Measurements from ENCODE around the gene EIF3K. TPM values are rescaled to one million over a fixed set of nuclear protein-coding genes. Genes with fewer than 3 reads are reported as not detected.

EIF3K gene
- polyA plus RNA-seq, 2 of the 4 experiments (the other 2 are of a cell fraction): 419 to 937 TPM

DNA sequence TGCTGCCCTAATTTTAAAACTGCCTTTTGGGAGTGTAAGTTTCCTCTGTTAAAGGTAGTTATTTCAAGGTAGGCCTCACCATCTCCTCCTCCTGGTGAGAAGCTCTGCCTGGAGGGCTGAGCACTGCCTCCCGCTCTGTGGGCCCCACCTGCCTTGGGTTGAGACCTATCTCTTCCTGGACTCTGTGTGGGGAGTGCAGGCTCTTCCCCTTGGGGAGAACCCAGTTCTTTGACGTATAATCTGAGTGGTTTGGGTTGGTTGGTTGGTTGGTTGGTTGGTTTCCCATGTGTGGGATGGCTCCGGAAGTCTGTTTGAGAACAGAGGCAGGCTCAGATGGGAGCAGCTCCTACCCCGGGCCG lies 67.5 kb downstream of the EIF3K start:
- Histone ChIP-seq H3K4me2 (peak overlapping the region; percentile 78), H3K4me3 (0 out of 3 replicates have a peak overlapping the region, but pooled peaks have one; percentile 2), H3K4me1 (peaks cover 90% of the 10 kb centered on the region), H3K27ac (peak overlapping the region; percentile 93 to 94), H3K9me3 (peaks cover 7% of the 10 kb centered on the region; the same call in 2 of the 3 replicates)
- no peak for ATAC-seq
- ChIA-PET CTCF (interaction anchor here (0.6 to 33.1 kb wide), 25 partner anchors 8 to 412 kb away, joined by 3 to 764 read pairs (median 5); partner anchors contain the start of gene ACTN4), POLR2A (interaction anchor here (0.6 to 1.2 kb wide), 4 partner anchors 38 to 228 kb away, joined by 3 to 8 read pairs (median 6); partner anchors contain the start of gene ACTN4)
- 89% methylated on average over 5 of the region's 5 CpGs for WGBS (ENCODE audit: missing lambda C conversion rate)
- no peak for FAIRE-seq
- DNase-seq (ENCODE audit: low read depth in 1 of 2, low spot score in 1 of 2): no peak
- TF ChIP-seq, protein P1, sequence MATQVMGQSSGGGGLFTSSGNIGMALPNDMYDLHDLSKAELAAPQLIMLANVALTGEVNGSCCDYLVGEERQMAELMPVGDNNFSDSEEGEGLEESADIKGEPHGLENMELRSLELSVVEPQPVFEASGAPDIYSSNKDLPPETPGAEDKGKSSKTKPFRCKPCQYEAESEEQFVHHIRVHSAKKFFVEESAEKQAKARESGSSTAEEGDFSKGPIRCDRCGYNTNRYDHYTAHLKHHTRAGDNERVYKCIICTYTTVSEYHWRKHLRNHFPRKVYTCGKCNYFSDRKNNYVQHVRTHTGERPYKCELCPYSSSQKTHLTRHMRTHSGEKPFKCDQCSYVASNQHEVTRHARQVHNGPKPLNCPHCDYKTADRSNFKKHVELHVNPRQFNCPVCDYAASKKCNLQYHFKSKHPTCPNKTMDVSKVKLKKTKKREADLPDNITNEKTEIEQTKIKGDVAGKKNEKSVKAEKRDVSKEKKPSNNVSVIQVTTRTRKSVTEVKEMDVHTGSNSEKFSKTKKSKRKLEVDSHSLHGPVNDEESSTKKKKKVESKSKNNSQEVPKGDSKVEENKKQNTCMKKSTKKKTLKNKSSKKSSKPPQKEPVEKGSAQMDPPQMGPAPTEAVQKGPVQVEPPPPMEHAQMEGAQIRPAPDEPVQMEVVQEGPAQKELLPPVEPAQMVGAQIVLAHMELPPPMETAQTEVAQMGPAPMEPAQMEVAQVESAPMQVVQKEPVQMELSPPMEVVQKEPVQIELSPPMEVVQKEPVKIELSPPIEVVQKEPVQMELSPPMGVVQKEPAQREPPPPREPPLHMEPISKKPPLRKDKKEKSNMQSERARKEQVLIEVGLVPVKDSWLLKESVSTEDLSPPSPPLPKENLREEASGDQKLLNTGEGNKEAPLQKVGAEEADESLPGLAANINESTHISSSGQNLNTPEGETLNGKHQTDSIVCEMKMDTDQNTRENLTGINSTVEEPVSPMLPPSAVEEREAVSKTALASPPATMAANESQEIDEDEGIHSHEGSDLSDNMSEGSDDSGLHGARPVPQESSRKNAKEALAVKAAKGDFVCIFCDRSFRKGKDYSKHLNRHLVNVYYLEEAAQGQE (IDR thresholded peaks at IDR 0.05): no peak
- no peak for TF ChIP-seq HEYL (CRISPR knock-in tag; IDR thresholded peaks at IDR 0.05)
- no peak for TF ChIP-seq JUNB (IDR thresholded peaks at IDR 0.05)
- no peak for TF ChIP-seq CBX8 (IDR thresholded peaks at IDR 0.05)
- TF ChIP-seq ZNF302 (CRISPR knock-in tag; IDR thresholded peaks at IDR 0.05): peak; percentile 55; the same call in 1 of the 2 replicates
- TF ChIP-seq, protein P2, sequence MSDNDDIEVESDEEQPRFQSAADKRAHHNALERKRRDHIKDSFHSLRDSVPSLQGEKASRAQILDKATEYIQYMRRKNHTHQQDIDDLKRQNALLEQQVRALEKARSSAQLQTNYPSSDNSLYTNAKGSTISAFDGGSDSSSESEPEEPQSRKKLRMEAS (IDR thresholded peaks at IDR 0.05): no peak
- TF ChIP-seq, protein P3, sequence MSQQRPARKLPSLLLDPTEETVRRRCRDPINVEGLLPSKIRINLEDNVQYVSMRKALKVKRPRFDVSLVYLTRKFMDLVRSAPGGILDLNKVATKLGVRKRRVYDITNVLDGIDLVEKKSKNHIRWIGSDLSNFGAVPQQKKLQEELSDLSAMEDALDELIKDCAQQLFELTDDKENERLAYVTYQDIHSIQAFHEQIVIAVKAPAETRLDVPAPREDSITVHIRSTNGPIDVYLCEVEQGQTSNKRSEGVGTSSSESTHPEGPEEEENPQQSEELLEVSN (IDR thresholded peaks at IDR 0.05; ENCODE audit: borderline replicate concordance, low read depth): no peak
- TF ChIP-seq RAD21 (conservative IDR thresholded peaks at IDR 0.05 in 1 of 2, IDR thresholded peaks at IDR 0.05 in 1 of 2): no peak; a peak in 1 of 5 replicates
- TF ChIP-seq CHD4 (IDR thresholded peaks at IDR 0.05; ENCODE audit: borderline replicate concordance): no peak
- no peak for TF ChIP-seq TFCP2L1 (CRISPR knock-in tag; IDR thresholded peaks at IDR 0.05)
- TF ChIP-seq PHF8 (IDR thresholded peaks at IDR 0.05; ENCODE audit: borderline replicate concordance, low read depth): no peak
- TF ChIP-seq, protein P4, sequence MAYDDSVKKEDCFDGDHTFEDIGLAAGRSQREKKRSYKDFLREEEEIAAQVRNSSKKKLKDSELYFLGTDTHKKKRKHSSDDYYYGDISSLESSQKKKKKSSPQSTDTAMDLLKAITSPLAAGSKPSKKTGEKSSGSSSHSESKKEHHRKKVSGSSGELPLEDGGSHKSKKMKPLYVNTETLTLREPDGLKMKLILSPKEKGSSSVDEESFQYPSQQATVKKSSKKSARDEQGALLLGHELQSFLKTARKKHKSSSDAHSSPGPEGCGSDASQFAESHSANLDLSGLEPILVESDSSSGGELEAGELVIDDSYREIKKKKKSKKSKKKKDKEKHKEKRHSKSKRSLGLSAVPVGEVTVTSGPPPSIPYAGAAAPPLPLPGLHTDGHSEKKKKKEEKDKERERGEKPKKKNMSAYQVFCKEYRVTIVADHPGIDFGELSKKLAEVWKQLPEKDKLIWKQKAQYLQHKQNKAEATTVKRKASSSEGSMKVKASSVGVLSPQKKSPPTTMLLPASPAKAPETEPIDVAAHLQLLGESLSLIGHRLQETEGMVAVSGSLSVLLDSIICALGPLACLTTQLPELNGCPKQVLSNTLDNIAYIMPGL (CRISPR knock-in tag; IDR thresholded peaks at IDR 0.05; ENCODE audit: borderline replicate concordance): 0 out of 2 replicates have a peak, but pooled peaks have one; percentile 46
- TF ChIP-seq, protein P5, sequence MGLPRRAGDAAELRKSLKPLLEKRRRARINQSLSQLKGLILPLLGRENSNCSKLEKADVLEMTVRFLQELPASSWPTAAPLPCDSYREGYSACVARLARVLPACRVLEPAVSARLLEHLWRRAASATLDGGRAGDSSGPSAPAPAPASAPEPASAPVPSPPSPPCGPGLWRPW (IDR thresholded peaks at IDR 0.05): no peak
- TF ChIP-seq, protein P6, sequence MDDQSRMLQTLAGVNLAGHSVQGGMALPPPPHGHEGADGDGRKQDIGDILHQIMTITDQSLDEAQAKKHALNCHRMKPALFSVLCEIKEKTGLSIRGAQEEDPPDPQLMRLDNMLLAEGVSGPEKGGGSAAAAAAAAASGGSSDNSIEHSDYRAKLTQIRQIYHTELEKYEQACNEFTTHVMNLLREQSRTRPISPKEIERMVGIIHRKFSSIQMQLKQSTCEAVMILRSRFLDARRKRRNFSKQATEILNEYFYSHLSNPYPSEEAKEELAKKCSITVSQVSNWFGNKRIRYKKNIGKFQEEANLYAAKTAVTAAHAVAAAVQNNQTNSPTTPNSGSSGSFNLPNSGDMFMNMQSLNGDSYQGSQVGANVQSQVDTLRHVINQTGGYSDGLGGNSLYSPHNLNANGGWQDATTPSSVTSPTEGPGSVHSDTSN (IDR thresholded peaks at IDR 0.05): no peak
- TF ChIP-seq FOXS1 (CRISPR knock-in tag; IDR thresholded peaks at IDR 0.05): peak; percentile 66; the same call in 1 of the 2 replicates
- TF ChIP-seq CBX2 (IDR thresholded peaks at IDR 0.05; ENCODE audit: borderline replicate concordance, low read depth): no peak
- TF ChIP-seq POLR2A (IDR thresholded peaks at IDR 0.05; ENCODE audit: low read length): no peak
- TF ChIP-seq RCOR1 (IDR thresholded peaks at IDR 0.05; ENCODE audit: low read depth, low read length): no peak
- peak; percentile 77; the same call in 1 of the 2 replicates for TF ChIP-seq TP53 (CRISPR knock-in tag; IDR thresholded peaks at IDR 0.05)
- TF ChIP-seq RNF2 (IDR thresholded peaks at IDR 0.05; ENCODE audit: borderline replicate concordance, low read depth): no peak
- no peak for TF ChIP-seq POLR2AphosphoS2 (conservative IDR thresholded peaks at IDR 0.05; ENCODE audit: low read length)
- TF ChIP-seq JUN (IDR thresholded peaks at IDR 0.05): no peak
- no peak for TF ChIP-seq ZSCAN20 (CRISPR knock-in tag; IDR thresholded peaks at IDR 0.05)
- no peak; the same call in 1 of the 2 replicates for TF ChIP-seq EHF (CRISPR knock-in tag; IDR thresholded peaks at IDR 0.05)
- TF ChIP-seq HDAC2 (IDR thresholded peaks at IDR 0.05): no peak
- no peak for TF ChIP-seq RFX5 (IDR thresholded peaks at IDR 0.05)
- TF ChIP-seq BHLHE40 (IDR thresholded peaks at IDR 0.05; ENCODE audit: low read depth, low read length): no peak
- TF ChIP-seq, protein P7, sequence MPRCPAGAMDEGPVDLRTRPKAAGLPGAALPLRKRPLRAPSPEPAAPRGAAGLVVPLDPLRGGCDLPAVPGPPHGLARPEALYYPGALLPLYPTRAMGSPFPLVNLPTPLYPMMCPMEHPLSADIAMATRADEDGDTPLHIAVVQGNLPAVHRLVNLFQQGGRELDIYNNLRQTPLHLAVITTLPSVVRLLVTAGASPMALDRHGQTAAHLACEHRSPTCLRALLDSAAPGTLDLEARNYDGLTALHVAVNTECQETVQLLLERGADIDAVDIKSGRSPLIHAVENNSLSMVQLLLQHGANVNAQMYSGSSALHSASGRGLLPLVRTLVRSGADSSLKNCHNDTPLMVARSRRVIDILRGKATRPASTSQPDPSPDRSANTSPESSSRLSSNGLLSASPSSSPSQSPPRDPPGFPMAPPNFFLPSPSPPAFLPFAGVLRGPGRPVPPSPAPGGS (IDR thresholded peaks at IDR 0.05): no peak
- no peak for TF ChIP-seq CHD2 (IDR thresholded peaks at IDR 0.05; ENCODE audit: low read length, partially characterized antibody)
- no peak for TF ChIP-seq EHMT2 (IDR thresholded peaks at IDR 0.05; ENCODE audit: low read depth)
- no peak for TF ChIP-seq FOSL2 (IDR thresholded peaks at IDR 0.05)
- TF ChIP-seq FOSL2 (CRISPR knock-in tag; IDR thresholded peaks at IDR 0.05): no peak
- peak; percentile 84; the same call in 1 of the 2 replicates for TF ChIP-seq HOXA7 (CRISPR knock-in tag; IDR thresholded peaks at IDR 0.05)
- TF ChIP-seq FOSB (CRISPR knock-in tag; IDR thresholded peaks at IDR 0.05): no peak; the same call in 1 of the 2 replicates
- TF ChIP-seq RARB (CRISPR knock-in tag; IDR thresholded peaks at IDR 0.05): 0 out of 2 replicates have a peak, but pooled peaks have one; percentile 31
